Stimulated activated CD8-positive, alpha-beta memory T cell treated with anti-CD3 and anti-CD28 coated beads, Interleukin-4, amount 100 ng/mL, for 4 hours (primary cell): Measurements from ENCODE around the gene CDH24.

Source experiments
- DNase-seq, 2 donors: peaks; one replicate each; pipeline ENCODE4 v3.0.0-alpha.2; 2020; ENCODE audit warnings: low read depth in 2 of 2, low spot score in 1 of 2

The CDH24 gene

GRCh38 chr14:23063601-23064000 is 6.3 kb upstream of the CDH24 start:
- DNase-seq: no peak

GRCh38 chr14:23062002-23062401 is 4.7 kb upstream of the CDH24 start:
- DNase-seq: no peak

- DNase-seq: no peak
Observed at GRCh38 chr14:23060536-23061260, 3.4 kb upstream of the CDH24 start.

GRCh38 chr14:23058654-23059504 is 1.6 kb upstream of the CDH24 start:
- no peak for DNase-seq

- DNase-seq: peak; percentile 71 to 82
Observed at GRCh38 chr14:23057757-23058653, 685 bp upstream of the CDH24 start.

- DNase-seq: peak in 1 of 2 donors; percentile 35
Observed at GRCh38 chr14:23056145-23056955, 970 bp downstream of the CDH24 start.

GRCh38 chr14:23055621-23056144 is 1.6 kb downstream of the CDH24 start:
- no peak for DNase-seq

- DNase-seq: no peak
Observed at GRCh38 chr14:23055147-23055550, 2.2 kb downstream of the CDH24 start.

- DNase-seq: no peak
Observed at GRCh38 chr14:23054000-23054811, 3.1 kb downstream of the CDH24 start.

GRCh38 chr14:23053426-23053825 is 3.9 kb downstream of the CDH24 start:
- no peak for DNase-seq

GRCh38 chr14:23052671-23053070 is 4.6 kb downstream of the CDH24 start:
- DNase-seq: no peak

GRCh38 chr14:23052182-23052623 is 5.1 kb downstream of the CDH24 start:
- no peak for DNase-seq

GRCh38 chr14:23051141-23052057 is 5.9 kb downstream of the CDH24 start:
- no peak for DNase-seq

- no peak for DNase-seq
Observed at GRCh38 chr14:23049011-23049410, 8.3 kb downstream of the CDH24 start.

GRCh38 chr14:23047751-23048693 is 9.3 kb downstream of the CDH24 start:
- DNase-seq: no peak

GRCh38 chr14:23047034-23047634 is 10.2 kb downstream of the CDH24 start:
- DNase-seq: no peak
